Stimulated activated CD4-positive, alpha-beta T cell treated with anti-CD3 and anti-CD28 coated beads, Interleukin-4, amount 100 ng/mL, for 48 hours (primary cell): ENCODE results near the gene TMEM203.

ENCODE experiments used
- DNase-seq, 2 donors: peaks; one replicate each; pipeline ENCODE4 v3.0.0-alpha.2; 2020; ENCODE audit warnings: low read depth in 2 of 2

Gene TMEM203

GRCh38 chr9:137167277-137167746 is 38.1 kb downstream of the TMEM203 start:
- no peak for DNase-seq

- DNase-seq, result no peak
These were observed 38.8 kb downstream of the TMEM203 start for GRCh38 chr9:137166380-137167229.

GRCh38 chr9:137165250-137165836 is 40.1 kb downstream of the TMEM203 start:
- DNase-seq, result no peak

- no peak for DNase-seq
These were observed 40.8 kb downstream of the TMEM203 start for GRCh38 chr9:137164370-137165249.

GRCh38 chr9:137163805-137164204 is 41.6 kb downstream of the TMEM203 start:
- DNase-seq, result no peak

GRCh38 chr9:137163365-137163715 is 42.1 kb downstream of the TMEM203 start:
- no peak for DNase-seq

GRCh38 chr9:137162505-137163364 is 42.7 kb downstream of the TMEM203 start:
- no peak for DNase-seq

GRCh38 chr9:137161558-137162486 is 43.6 kb downstream of the TMEM203 start:
- no peak for DNase-seq

GRCh38 chr9:137160716-137161557 is 44.5 kb downstream of the TMEM203 start:
- no peak for DNase-seq

GRCh38 chr9:137160054-137160425 is 45.4 kb downstream of the TMEM203 start:
- no peak for DNase-seq

GRCh38 chr9:137159105-137160053 is 46.1 kb downstream of the TMEM203 start:
- DNase-seq, result no peak

- DNase-seq, result no peak
These were observed 46.8 kb downstream of the TMEM203 start for GRCh38 chr9:137158625-137159024.

- DNase-seq, result no peak
These were observed 47.6 kb downstream of the TMEM203 start for GRCh38 chr9:137157618-137158415.

GRCh38 chr9:137156567-137157375 is 48.7 kb downstream of the TMEM203 start:
- DNase-seq, result peak; percentile 43 to 70
